Spleen (tissue), 11 donors: ENCODE data around the gene CCDC110. TPM values are rescaled to one million over a fixed set of nuclear protein-coding genes. Genes with fewer than 3 reads are reported as not detected.

ENCODE experiments used
- DNase-seq: peaks from one replicate; pipeline ENCODE4 v3.0.0-alpha.2; 2020
- H3K27ac ChIP-seq, 8 donors: fragments of 200-600 bp; sonication (generic) in 7 of 8; 1 replicate in 4 of 8; 2 replicates in 4 of 8; pipeline versions ENCODE4 v1.5.0 to v1.8.0; 2016 to 2021; ENCODE audit warnings: inconsistent platforms in 4 of 8, mild to moderate bottlenecking in 4 of 8, moderate library complexity in 1 of 8
- H3K27me3 ChIP-seq, 7 donors: fragments of 200-600 bp; sonication (generic) in 6 of 7; replicated peaks in 1 of 7; 1 replicate in 4 of 7; 2 replicates in 3 of 7; pipeline versions ENCODE4 v1.5.0 to v1.8.0; 2016 to 2021; ENCODE audit warnings: inconsistent platforms in 3 of 7, mild to moderate bottlenecking in 1 of 7
- H3K36me3 ChIP-seq, 6 donors: fragments of 200-600 bp; sonication (generic) in 5 of 6; 1 replicate in 4 of 6; 2 replicates in 2 of 6; pipeline versions ENCODE4 v1.5.0 to v1.8.0; 2016 to 2021; ENCODE audit warnings: inconsistent platforms in 2 of 6
- H3K4me1 ChIP-seq, 6 donors: fragments of 200-600 bp; sonication (generic) in 5 of 6; 1 replicate in 3 of 6; 2 replicates in 3 of 6; pipeline versions ENCODE4 v1.5.0 to v1.8.0; 2016 to 2021; ENCODE audit warnings: inconsistent platforms in 3 of 6
- H3K4me3 ChIP-seq, 8 donors: fragments of 200-600 bp; sonication (generic) in 7 of 8; 1 replicate in 4 of 8; 2 replicates in 4 of 8; pipeline versions ENCODE4 v1.5.0 to v1.8.0; 2016 to 2021; ENCODE audit warnings: inconsistent platforms in 4 of 8, mild to moderate bottlenecking in 4 of 8, moderate library complexity in 2 of 8
- H3K9me3 ChIP-seq, 8 donors: fragments of 200-600 bp; sonication (generic) in 7 of 8; 1 replicate in 4 of 8; 2 replicates in 4 of 8; pipeline versions ENCODE4 v1.5.0 to v1.8.0; 2016 to 2021; ENCODE audit warnings: inconsistent platforms in 4 of 8
- POLR2A ChIP-seq, 3 donors: fragments of 450-650 bp; IDR thresholded peaks; one replicate each; pipeline ENCODE4 v1.5.1; 2017; ENCODE audit warnings: antibody characterized with exemption in 3 of 3, mild to moderate bottlenecking in 1 of 3
- POLR2AphosphoS5 ChIP-seq, 3 donors: sonication (generic); formaldehyde crosslinking; IDR thresholded peaks; one replicate each; pipeline ENCODE4 v1.5.1; 2017; ENCODE audit warnings: antibody characterized with exemption in 3 of 3
- WGBS, 5 donors: extraction: QIAGEN DNeasy Blood & Tissue Kit in 3 of 5; methylation state at CpG; one replicate each; pipeline versions ENCODE4 v1.1.5 to v1.1.7; 2013 to 2018; 5-methylcytosine and 5-hydroxymethylcytosine counted together
- intact Hi-C: fragments of 100-400 bp; cut with DNase I; formaldehyde crosslinking; loops from one replicate; pipeline ENCODE4 v1.15.0; 2023; ENCODE audit warnings: low total_unique reads
- polyA plus RNA-seq, 3 donors: library from polyadenylated mRNA; stranded (reverse); fragments of 200-250 nt; gene quantifications; one replicate each; pipeline ENCODE4 v1.2.1, GENCODE V29; 2013
- total RNA-seq, 7 donors: library from RNA; depleted of rRNA in 3 of 7; stranded (reverse); fragments of >200 nt in 3 of 7; fragmentation: NEBNext Ultra II Directional in 4 of 7; extraction: Animal tissue kit (Norgen Biotek cat#: 25700) in 4 of 7; gene quantifications; one replicate each; pipeline versions ENCODE4 v1.1.0 to v1.2.1, GENCODE V29; 2016 to 2021
- TF ChIP-seq, protein P1 (sequence below), 11 experiments: fragments of 200-600 bp in 7 of 11; fragments of 450-650 bp in 4 of 11; sonication (generic) in 4 of 11; IDR thresholded peaks in 8 of 11; conservative IDR thresholded peaks in 3 of 11; 1 replicate in 7 of 11; 2 replicates in 4 of 11; pipeline versions ENCODE4 v1.4.0 to v1.8.0; 2016 to 2021; ENCODE audit warnings: antibody characterized with exemption in 11 of 11, inconsistent platforms in 4 of 11, mild to moderate bottlenecking in 1 of 11
- donor health status: healthy with polysubstance abuse.
- donor health status: DM: no; HTN: no; CAD: no; lungs with moderate emphysema.
- donor health status: DM: no; HTN: no; CAD: no.
- donor health status: Bipolar disorder and iron deficiency.
- donor health status: healthy.
- donor health status: DM: no; HTN: no; CAD: no.
- donor health status: DM: yes; HTN: yes; CAD: no.

Gene CCDC110
- total and polyA plus RNA-seq, 10 donors = 0.20 to 4.7 (median 0.70) TPM

DNA sequence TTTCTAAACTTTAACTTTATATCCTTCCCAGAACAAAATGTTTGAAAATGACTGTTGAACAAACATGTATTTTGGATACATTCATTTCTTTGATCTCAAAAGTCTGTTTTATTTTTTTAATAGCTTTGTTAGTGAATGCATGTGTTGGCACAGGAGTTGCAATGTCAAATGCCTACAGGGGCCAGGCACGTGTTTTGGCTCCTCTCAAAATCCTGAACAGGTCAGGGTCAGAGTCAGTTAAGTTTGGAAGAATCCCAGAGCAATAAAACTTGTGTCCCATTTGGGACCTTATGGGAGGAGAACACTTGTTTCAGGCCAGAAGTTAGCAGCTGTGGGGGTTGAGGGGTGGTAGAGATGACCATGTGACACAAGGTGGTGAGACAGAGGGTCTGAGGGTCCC lies 29.0 kb upstream of the CCDC110 start:
- H3K27ac ChIP-seq = no peak overlapping the region
- intact Hi-C loops = no loop called here
- no peak overlapping the region for H3K4me3 ChIP-seq
- peaks cover 0 to 18% (median 2%) of the 10 kb centered on the region in 6 donors for H3K36me3 ChIP-seq
- WGBS, 5 donors = 55 to 58% (median 56%) methylated on average over 1 of the region's 1 CpG
- peaks cover 0 to 21% (median 0%) of the 10 kb centered on the region in 7 donors for H3K27me3 ChIP-seq
- peaks cover 0 to 20% (median 7%) of the 10 kb centered on the region in 8 donors for H3K9me3 ChIP-seq
- H3K4me1 ChIP-seq = no peaks in the 10 kb centered on the region
- DNase-seq = no peak
- TF ChIP-seq POLR2A (IDR thresholded peaks at IDR 0.05) (no peak), POLR2AphosphoS5 (IDR thresholded peaks at IDR 0.05) (no peak)
- TF ChIP-seq, protein P1, sequence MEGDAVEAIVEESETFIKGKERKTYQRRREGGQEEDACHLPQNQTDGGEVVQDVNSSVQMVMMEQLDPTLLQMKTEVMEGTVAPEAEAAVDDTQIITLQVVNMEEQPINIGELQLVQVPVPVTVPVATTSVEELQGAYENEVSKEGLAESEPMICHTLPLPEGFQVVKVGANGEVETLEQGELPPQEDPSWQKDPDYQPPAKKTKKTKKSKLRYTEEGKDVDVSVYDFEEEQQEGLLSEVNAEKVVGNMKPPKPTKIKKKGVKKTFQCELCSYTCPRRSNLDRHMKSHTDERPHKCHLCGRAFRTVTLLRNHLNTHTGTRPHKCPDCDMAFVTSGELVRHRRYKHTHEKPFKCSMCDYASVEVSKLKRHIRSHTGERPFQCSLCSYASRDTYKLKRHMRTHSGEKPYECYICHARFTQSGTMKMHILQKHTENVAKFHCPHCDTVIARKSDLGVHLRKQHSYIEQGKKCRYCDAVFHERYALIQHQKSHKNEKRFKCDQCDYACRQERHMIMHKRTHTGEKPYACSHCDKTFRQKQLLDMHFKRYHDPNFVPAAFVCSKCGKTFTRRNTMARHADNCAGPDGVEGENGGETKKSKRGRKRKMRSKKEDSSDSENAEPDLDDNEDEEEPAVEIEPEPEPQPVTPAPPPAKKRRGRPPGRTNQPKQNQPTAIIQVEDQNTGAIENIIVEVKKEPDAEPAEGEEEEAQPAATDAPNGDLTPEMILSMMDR (IDR thresholded peaks at IDR 0.05 in 8 of 11, conservative IDR thresholded peaks at IDR 0.05 in 3 of 11) = no peak

DNA sequence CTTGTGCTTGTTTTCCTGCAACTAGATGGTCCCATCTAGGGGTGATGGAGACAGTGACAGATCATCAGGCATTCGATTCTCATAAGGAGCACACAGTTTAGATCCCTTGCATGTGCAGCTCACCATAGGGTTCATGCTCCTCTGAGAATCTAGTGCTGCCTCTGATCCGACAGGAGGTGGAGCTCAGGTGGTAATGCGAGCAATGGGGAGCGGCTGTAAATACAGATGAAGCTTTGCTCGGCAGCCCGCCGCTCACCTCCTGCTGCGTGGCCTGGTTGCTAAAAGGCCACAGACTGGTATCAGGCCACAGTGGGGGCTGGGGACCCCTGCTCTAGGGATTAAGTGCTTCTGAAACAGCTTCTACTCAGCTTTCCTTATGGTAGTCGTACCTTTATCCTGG lies 28.5 kb upstream of the CCDC110 start:
- H3K27ac ChIP-seq = no peak overlapping the region
- peaks cover 0 to 16% (median 0%) of the 10 kb centered on the region in 7 donors for H3K27me3 ChIP-seq
- 91 to 97% (median 95%) methylated on average over 9 of the region's 9 CpGs for WGBS, 5 donors
- TF ChIP-seq, protein P1 (IDR thresholded peaks at IDR 0.05 in 8 of 11, conservative IDR thresholded peaks at IDR 0.05 in 3 of 11) = no peak
- TF ChIP-seq POLR2AphosphoS5 (IDR thresholded peaks at IDR 0.05) = peak in 1 of 3 donors; percentile 16
- intact Hi-C loops = no loop called here
- H3K4me1 ChIP-seq = no peaks in the 10 kb centered on the region
- no peak overlapping the region for H3K4me3 ChIP-seq
- peaks cover 0 to 20% (median 7%) of the 10 kb centered on the region in 8 donors for H3K9me3 ChIP-seq
- peaks cover 0 to 18% (median 2%) of the 10 kb centered on the region in 6 donors for H3K36me3 ChIP-seq
- DNase-seq = no peak

DNA sequence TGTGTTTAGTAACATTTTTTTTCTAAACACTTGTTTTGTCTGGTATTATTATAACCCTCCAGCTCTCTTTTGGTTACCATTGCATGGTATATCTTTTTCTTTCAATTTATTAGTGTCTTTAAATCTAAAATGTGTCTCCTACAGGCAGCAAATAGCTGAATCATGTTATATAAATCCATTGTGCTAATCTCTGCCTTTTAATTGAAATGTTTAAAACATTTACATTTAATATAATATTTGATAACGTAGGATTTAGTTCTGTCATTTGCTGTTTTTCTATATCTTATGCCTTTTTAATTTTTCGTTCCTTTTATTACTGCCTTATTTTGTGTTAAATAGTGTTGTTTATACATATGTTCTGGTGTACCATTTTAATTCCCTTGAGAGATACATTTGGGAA lies 17.1 kb upstream of the CCDC110 start:
- Histone ChIP-seq H3K9me3 (peaks cover 5 to 43% (median 29%) of the 10 kb centered on the region in 8 donors), H3K27ac (no peak overlapping the region), H3K27me3 (peaks cover 0 to 6% (median 0%) of the 10 kb centered on the region in 7 donors), H3K4me1 (no peaks in the 10 kb centered on the region), H3K36me3 (no peaks in the 10 kb centered on the region), H3K4me3 (no peak overlapping the region)
- DNase-seq = no peak
- intact Hi-C loops = no loop called here
- 68 to 95% (median 87%) methylated on average over 2 of the region's 2 CpGs for WGBS, 5 donors
- TF ChIP-seq, protein P1 (IDR thresholded peaks at IDR 0.05 in 8 of 11, conservative IDR thresholded peaks at IDR 0.05 in 3 of 11) = no peak
- TF ChIP-seq POLR2AphosphoS5 (IDR thresholded peaks at IDR 0.05) = no peak
- no peak for TF ChIP-seq POLR2A (IDR thresholded peaks at IDR 0.05)

DNA sequence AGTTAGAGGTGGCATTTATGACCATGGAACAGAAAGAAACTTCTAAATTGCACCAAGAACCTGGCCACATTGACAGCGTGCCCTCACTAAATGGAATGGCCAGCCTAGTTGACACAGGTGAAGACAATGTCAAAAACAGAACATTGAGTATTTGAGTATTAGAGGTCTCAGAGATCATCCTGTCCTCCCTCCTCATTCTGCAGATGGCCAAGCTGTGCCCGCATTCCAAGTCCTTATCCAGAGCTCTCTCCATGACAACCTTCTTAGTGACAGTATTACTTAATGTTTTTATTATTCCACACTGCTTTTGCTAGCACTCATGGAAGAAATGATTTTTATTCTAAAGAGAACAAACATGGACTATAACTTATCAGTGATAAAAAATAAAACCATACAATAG lies 9.9 kb upstream of the CCDC110 start:
- WGBS, 5 donors = 85 to 97% (median 90%) methylated on average over 2 of the region's 2 CpGs
- Histone ChIP-seq H3K4me3 (no peak overlapping the region), H3K36me3 (no peaks in the 10 kb centered on the region), H3K27ac (no peak overlapping the region), H3K27me3 (peaks cover 0 to 20% (median 0%) of the 10 kb centered on the region in 7 donors), H3K4me1 (no peaks in the 10 kb centered on the region), H3K9me3 (no peaks in the 10 kb centered on the region)
- intact Hi-C loops = no loop called here
- TF ChIP-seq POLR2A (IDR thresholded peaks at IDR 0.05) (no peak), POLR2AphosphoS5 (IDR thresholded peaks at IDR 0.05) (no peak)
- TF ChIP-seq, protein P1 (IDR thresholded peaks at IDR 0.05 in 8 of 11, conservative IDR thresholded peaks at IDR 0.05 in 3 of 11) = no peak
- no peak for DNase-seq
